WTC11 (cell line): ENCODE measurements around the gene LCP1.

Source experiments
- ETV6 ChIP-seq: sonication (generic); formaldehyde crosslinking; IDR thresholded peaks from 2 replicates; pipeline ENCODE4 v1.8.1; 2022; ENCODE audit warnings: mild to moderate bottlenecking, missing genetic modification reagents
- JUN ChIP-seq: sonication (generic); formaldehyde crosslinking; IDR thresholded peaks from 2 replicates; pipeline ENCODE4 v1.8.0; 2023; ENCODE audit warnings: mild to moderate bottlenecking, missing genetic modification reagents
- NFE2L1 ChIP-seq: sonication (generic); formaldehyde crosslinking; IDR thresholded peaks from 2 replicates; pipeline ENCODE4 v1.8.1; 2023; ENCODE audit warnings: missing genetic modification reagents
- NR3C1 ChIP-seq: sonication (generic); formaldehyde crosslinking; conservative IDR thresholded peaks from 2 replicates; pipeline ENCODE4 v1.8.1; 2023; ENCODE audit warnings: low read depth, mild to moderate bottlenecking, missing genetic modification reagents
- TF ChIP-seq, protein P1 (sequence below): fragments of 200-600 bp; IDR thresholded peaks from 2 replicates; pipeline ENCODE4 v1.8.0; 2022; ENCODE audit warnings: antibody characterized with exemption
- TF ChIP-seq, protein P2 (sequence below): sonication (generic); formaldehyde crosslinking; IDR thresholded peaks from 2 replicates; pipeline ENCODE4 v1.8.0; 2022; ENCODE audit warnings: mild to moderate bottlenecking, missing genetic modification reagents
- TF ChIP-seq, protein P3 (sequence below): sonication (generic); formaldehyde crosslinking; IDR thresholded peaks from 2 replicates; pipeline ENCODE4 v1.8.1; 2022; ENCODE audit warnings: low read depth, missing genetic modification reagents, borderline replicate concordance

DNA sequence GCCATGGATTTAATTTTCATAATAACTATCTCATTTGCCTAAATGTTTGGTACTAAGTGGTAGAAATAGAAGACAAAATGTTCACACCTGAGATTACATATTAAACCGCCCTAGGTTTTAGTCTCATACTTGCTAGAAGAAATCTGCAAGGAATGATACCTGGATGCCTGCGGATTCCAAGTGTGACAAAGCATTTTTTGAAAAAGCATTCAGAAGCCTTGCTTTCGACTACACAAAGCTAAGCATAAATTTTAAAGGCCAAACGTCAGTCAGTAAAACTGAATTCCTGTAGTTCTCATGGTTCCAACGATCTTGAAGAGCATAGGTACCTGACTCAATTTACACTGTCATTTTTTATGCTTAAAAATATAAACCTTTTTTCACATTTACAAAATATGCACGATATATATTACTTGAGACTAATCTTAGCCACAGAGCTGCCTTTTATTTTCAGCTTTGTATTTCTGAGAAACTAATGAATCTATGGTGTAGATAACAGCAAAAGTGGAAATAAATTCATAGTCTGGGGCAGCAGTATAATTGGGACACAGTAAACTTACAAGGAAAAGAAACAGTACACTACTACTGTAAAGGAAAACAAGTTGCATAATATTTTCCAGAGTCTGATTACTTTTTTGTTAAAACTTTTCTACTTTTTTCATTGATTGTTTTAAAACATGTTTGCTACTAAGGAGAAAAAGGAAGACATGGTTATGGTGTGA, 28.5 kb upstream of the LCP1 start:
- TF ChIP-seq JUN (CRISPR knock-in tag) (no peak), ETV6 (CRISPR knock-in tag) (no peak), NFE2L1 (no peak), NR3C1 (CRISPR knock-in tag) (no peak)
- TF ChIP-seq, protein P1, sequence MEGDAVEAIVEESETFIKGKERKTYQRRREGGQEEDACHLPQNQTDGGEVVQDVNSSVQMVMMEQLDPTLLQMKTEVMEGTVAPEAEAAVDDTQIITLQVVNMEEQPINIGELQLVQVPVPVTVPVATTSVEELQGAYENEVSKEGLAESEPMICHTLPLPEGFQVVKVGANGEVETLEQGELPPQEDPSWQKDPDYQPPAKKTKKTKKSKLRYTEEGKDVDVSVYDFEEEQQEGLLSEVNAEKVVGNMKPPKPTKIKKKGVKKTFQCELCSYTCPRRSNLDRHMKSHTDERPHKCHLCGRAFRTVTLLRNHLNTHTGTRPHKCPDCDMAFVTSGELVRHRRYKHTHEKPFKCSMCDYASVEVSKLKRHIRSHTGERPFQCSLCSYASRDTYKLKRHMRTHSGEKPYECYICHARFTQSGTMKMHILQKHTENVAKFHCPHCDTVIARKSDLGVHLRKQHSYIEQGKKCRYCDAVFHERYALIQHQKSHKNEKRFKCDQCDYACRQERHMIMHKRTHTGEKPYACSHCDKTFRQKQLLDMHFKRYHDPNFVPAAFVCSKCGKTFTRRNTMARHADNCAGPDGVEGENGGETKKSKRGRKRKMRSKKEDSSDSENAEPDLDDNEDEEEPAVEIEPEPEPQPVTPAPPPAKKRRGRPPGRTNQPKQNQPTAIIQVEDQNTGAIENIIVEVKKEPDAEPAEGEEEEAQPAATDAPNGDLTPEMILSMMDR, result no peak
- TF ChIP-seq, protein P2, sequence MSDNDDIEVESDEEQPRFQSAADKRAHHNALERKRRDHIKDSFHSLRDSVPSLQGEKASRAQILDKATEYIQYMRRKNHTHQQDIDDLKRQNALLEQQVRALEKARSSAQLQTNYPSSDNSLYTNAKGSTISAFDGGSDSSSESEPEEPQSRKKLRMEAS (CRISPR knock-in tag), result no peak
- TF ChIP-seq, protein P3, sequence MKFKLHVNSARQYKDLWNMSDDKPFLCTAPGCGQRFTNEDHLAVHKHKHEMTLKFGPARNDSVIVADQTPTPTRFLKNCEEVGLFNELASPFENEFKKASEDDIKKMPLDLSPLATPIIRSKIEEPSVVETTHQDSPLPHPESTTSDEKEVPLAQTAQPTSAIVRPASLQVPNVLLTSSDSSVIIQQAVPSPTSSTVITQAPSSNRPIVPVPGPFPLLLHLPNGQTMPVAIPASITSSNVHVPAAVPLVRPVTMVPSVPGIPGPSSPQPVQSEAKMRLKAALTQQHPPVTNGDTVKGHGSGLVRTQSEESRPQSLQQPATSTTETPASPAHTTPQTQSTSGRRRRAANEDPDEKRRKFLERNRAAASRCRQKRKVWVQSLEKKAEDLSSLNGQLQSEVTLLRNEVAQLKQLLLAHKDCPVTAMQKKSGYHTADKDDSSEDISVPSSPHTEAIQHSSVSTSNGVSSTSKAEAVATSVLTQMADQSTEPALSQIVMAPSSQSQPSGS (CRISPR knock-in tag), result no peak
